HepG2 (cell line): Measurements from ENCODE around the gene TTYH2. TPM values are rescaled to one million over a fixed set of nuclear protein-coding genes. Genes with fewer than 3 reads are reported as not detected.

ENCODE experiments used
- ATAC-seq: fragments of 200-7000 bp; cut with Tn5 transposase; 3 replicates; pipeline ENCODE4 v1.9.1; 2020; ENCODE audit warnings: mild to moderate bottlenecking, moderate library complexity
- BruUV-seq: library from RNA; stranded (reverse); fragments of 400-500 nt; replicated peaks from 2 replicates; lab custom pipeline; 2021; lab: Mats Ljungman, UMichigan
- CTCF ChIA-PET: fragments of 300-600 bp; formaldehyde crosslinking; extraction: SDS; loops from one replicate; lab custom pipeline; 2021; ENCODE audit warnings: low total read pairs, inconsistent platforms, low intra/inter-chr PET ratio; lab: Yijun Ruan, JAX
- POLR2A ChIA-PET: fragments of 350-600 bp; sonication (Branson Sonifier 250); formaldehyde crosslinking; loops from one replicate; lab custom pipeline; 2020; ENCODE audit warnings: antibody characterized with exemption, inconsistent platforms; lab: Yijun Ruan, JAX
- DNase-seq: peaks from one replicate; pipeline ENCODE4 v3.0.0-alpha.2; 2015; ENCODE audit warnings: low spot score
- FAIRE-seq: peaks from 3 replicates; lab custom pipeline; 2011; peaks lifted over from hg19 to GRCh38; lab: Jason Lieb, UNC
- H2AFZ ChIP-seq: one replicate; pipeline ENCODE4 v1.6.1; 2011; ENCODE audit warnings: low read length, inconsistent platforms
- H3K27ac ChIP-seq: fragments of 300-600 bp; 3 replicates; pipeline ENCODE4 v1.8.0; 2011; ENCODE audit warnings: mixed run types, mild to moderate bottlenecking, mixed read lengths, low read length, inconsistent platforms; ENCODE audit not compliant: insufficient read depth; ENCODE audit errors: extremely low read length
- H3K27me3 ChIP-seq, 2 experiments: fragments of 200-600 bp in 1 of 2; 2 replicates in 1 of 2; 3 replicates in 1 of 2; pipeline versions ENCODE4 v1.6.0 to v1.8.0; 2011; ENCODE audit warnings: low read length in 2 of 2, mild to moderate bottlenecking in 2 of 2, moderate library complexity in 2 of 2, inconsistent platforms in 1 of 2; ENCODE audit not compliant: insufficient read depth in 2 of 2, control insufficient read depth in 1 of 2
- H3K36me3 ChIP-seq, 2 experiments: fragments of 200-600 bp in 1 of 2; replicated peaks in 1 of 2; 2 replicates in 1 of 2; 3 replicates in 1 of 2; pipeline versions ENCODE4 v1.5.1 to v1.8.0; 2011; ENCODE audit warnings: low read length in 2 of 2, inconsistent platforms in 1 of 2; ENCODE audit not compliant: insufficient read depth in 2 of 2, control insufficient read depth in 1 of 2
- H3K4me1 ChIP-seq: 2 replicates; pipeline ENCODE4 v1.5.1; 2012; ENCODE audit warnings: low read length, inconsistent platforms; ENCODE audit not compliant: insufficient read depth
- H3K4me2 ChIP-seq: 2 replicates; pipeline ENCODE4 v1.6.0; 2011; ENCODE audit warnings: low read depth, low read length, inconsistent platforms
- H3K4me3 ChIP-seq, 3 experiments: fragments of 200-600 bp in 1 of 3; sonication (generic), shearing (Covaris generic) in 1 of 3; replicated peaks in 1 of 3; 2 replicates each; pipeline ENCODE4 v1.5.1; 2011 to 2016; ENCODE audit warnings: low read length in 3 of 3, inconsistent platforms in 2 of 3, low read depth in 2 of 3, mild to moderate bottlenecking in 2 of 3, control low read depth in 1 of 3, mixed read lengths in 1 of 3; ENCODE audit not compliant: insufficient read depth in 1 of 3
- H3K79me2 ChIP-seq: one replicate; pipeline ENCODE4 v1.6.1; 2011; ENCODE audit warnings: low read length, inconsistent platforms; ENCODE audit not compliant: insufficient read depth
- H3K9ac ChIP-seq: 2 replicates; pipeline ENCODE4 v1.6.0; 2011; ENCODE audit warnings: mild to moderate bottlenecking, low read depth, low read length, inconsistent platforms; ENCODE audit not compliant: insufficient read depth
- H3K9me3 ChIP-seq: 2 replicates; pipeline ENCODE4 v1.5.1; 2012; ENCODE audit warnings: mild to moderate bottlenecking, low read length
- H4K20me1 ChIP-seq: 2 replicates; pipeline ENCODE4 v1.6.0; 2011; ENCODE audit warnings: inconsistent platforms, mild to moderate bottlenecking, low read length, moderate library complexity; ENCODE audit not compliant: insufficient read depth
- KLF13 ChIP-seq: sonication (generic); formaldehyde crosslinking; IDR thresholded peaks from 2 replicates; pipeline ENCODE4 v1.4.0; 2020; ENCODE audit warnings: mild to moderate bottlenecking, missing genetic modification reagents
- PAF1 ChIP-seq: IDR thresholded peaks from 2 replicates; pipeline ENCODE4 v1.6.1; 2016; ENCODE audit warnings: missing genetic modification reagents, missing compliant biosample characterization
- ZNF484 ChIP-seq: sonication (generic); formaldehyde crosslinking; IDR thresholded peaks from 2 replicates; pipeline ENCODE4 v1.5.1; 2020; ENCODE audit warnings: mild to moderate bottlenecking, low read depth, missing genetic modification reagents, borderline replicate concordance
- ZNF670 ChIP-seq: sonication (generic); formaldehyde crosslinking; IDR thresholded peaks from 2 replicates; pipeline ENCODE4 v1.8.0; 2022; ENCODE audit warnings: mild to moderate bottlenecking, missing genetic modification reagents, borderline replicate concordance
- ZSCAN12 ChIP-seq: sonication (generic); formaldehyde crosslinking; IDR thresholded peaks from 2 replicates; pipeline ENCODE4 v1.9.0; 2021; ENCODE audit warnings: mild to moderate bottlenecking, missing genetic modification reagents
- WGBS: methylation state at CpG from one replicate; pipeline ENCODE4 v1.1.6; 2017; ENCODE audit warnings: low lambda C conversion rate; 5-methylcytosine and 5-hydroxymethylcytosine counted together
- in situ Hi-C: cut with HindIII; loops from 2 replicates; pipeline ENCODE4 v1.10.0; 2017; ENCODE audit warnings: low pct_unique_long_range_greater_than_20kb; ENCODE audit not compliant: extremely low pct_ligation_motif_present
- intact Hi-C: fragments of 100-400 bp; cut with micrococcal nuclease; formaldehyde crosslinking; loops from one replicate; pipeline ENCODE4 v1.10.0; 2022; ENCODE audit not compliant: unreplicated experiment
- polyA plus RNA-seq, 8 experiments: library from polyadenylated mRNA; depleted of rRNA in 3 of 8; stranded (reverse) in 7 of 8; unstranded in 1 of 8; fragments of >200 nt; fragmentation: Illumina TruSeq in 4 of 8; extraction: Trizol in 4 of 8; gene quantifications; 2 replicates each; pipeline versions ENCODE4 v1.2.1 to v1.2.3, GENCODE V29; 2011 to 2016; ENCODE audit warnings: low read depth in 4 of 8, missing spikeins in 1 of 8, mixed read lengths in 1 of 8; ENCODE audit not compliant: insufficient read depth in 1 of 8
- total RNA-seq, 5 experiments: library from RNA; depleted of rRNA; stranded (reverse); fragments of >200 nt; fragmentation: Illumina TruSeq; extraction: Trizol; gene quantifications; 2 replicates each; pipeline ENCODE4 v1.2.3, GENCODE V29; 2016; ENCODE audit warnings: low read depth in 1 of 5
- TF ChIP-seq, protein P1 (sequence below), 2 experiments: fragments of 450-650 bp in 1 of 2; sonication (generic) in 1 of 2; formaldehyde crosslinking; IDR thresholded peaks; 2 replicates each; pipeline versions ENCODE4 v1.5.0 to v1.8.0; 2020 to 2022; ENCODE audit warnings: mild to moderate bottlenecking in 1 of 2, missing genetic modification reagents in 1 of 2
- TF ChIP-seq, protein P2 (sequence below): sonication (generic); formaldehyde crosslinking; IDR thresholded peaks from 2 replicates; pipeline ENCODE4 v1.4.0; 2020; ENCODE audit warnings: missing genetic modification reagents, borderline replicate concordance

Gene TTYH2
- total and polyA plus RNA-seq, 2 of the 13 experiments (the other 11 are each of a cell fraction or from before 2014, with no cell fraction given): 0.77 to 0.96 TPM

DNA sequence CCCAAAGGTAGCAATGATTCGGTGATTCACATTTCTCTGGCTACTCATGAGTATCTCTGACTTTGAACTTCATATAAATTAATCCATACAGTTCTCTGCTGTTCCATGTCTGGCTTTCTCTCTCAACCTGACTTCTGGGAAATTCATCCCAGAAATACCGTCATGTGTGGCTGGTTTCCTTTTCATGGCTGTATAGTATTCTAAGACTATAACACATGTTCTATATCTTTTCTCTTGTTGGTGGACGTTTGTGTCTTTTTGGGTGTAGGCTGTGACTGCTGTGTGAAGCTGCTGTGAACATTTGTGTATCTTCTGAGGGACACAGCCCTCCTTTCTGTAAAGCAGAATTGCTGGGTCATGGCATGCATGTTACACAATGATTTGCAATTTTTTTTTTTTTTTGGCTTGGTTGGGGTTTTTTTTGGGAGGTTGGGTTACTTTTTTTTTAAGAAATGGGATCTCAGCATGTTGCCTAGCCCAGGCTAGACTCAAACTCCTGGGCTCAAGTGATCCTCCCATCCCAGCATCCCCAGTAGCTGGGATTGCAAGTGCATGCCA is 6.3 kb downstream of the TTYH2 start:
- DNase-seq (no peak), FAIRE-seq (no peak), ATAC-seq (no peak)
- Histone ChIP-seq H4K20me1 (no peaks in the 10 kb centered on the region; the same call in 1 of the 2 replicates), H3K4me3 (no peak overlapping the region), H3K9ac (no peak overlapping the region), H3K27ac (no peak overlapping the region), H3K4me1 (peaks cover 8% of the 10 kb centered on the region), H2AFZ (no peak overlapping the region), H3K79me2 (no peaks in the 10 kb centered on the region), H3K27me3 (no peaks in the 10 kb centered on the region; a peak in 1 of 5 replicates), H3K4me2 (no peak overlapping the region), H3K9me3 (no peaks in the 10 kb centered on the region), H3K36me3 (no peaks in the 10 kb centered on the region)
- ChIA-PET POLR2A (no interaction called here), CTCF (no interaction called here)
- 36% methylated on average over 3 of the region's 3 CpGs for WGBS
- in situ Hi-C loops (no loop called here), intact Hi-C loops (no loop called here)
- BruUV-seq: no TSS peak
- TF ChIP-seq, protein P1, sequence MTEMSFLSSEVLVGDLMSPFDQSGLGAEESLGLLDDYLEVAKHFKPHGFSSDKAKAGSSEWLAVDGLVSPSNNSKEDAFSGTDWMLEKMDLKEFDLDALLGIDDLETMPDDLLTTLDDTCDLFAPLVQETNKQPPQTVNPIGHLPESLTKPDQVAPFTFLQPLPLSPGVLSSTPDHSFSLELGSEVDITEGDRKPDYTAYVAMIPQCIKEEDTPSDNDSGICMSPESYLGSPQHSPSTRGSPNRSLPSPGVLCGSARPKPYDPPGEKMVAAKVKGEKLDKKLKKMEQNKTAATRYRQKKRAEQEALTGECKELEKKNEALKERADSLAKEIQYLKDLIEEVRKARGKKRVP (CRISPR knock-in tag; IDR thresholded peaks at IDR 0.05): no peak
- TF ChIP-seq, protein P2, sequence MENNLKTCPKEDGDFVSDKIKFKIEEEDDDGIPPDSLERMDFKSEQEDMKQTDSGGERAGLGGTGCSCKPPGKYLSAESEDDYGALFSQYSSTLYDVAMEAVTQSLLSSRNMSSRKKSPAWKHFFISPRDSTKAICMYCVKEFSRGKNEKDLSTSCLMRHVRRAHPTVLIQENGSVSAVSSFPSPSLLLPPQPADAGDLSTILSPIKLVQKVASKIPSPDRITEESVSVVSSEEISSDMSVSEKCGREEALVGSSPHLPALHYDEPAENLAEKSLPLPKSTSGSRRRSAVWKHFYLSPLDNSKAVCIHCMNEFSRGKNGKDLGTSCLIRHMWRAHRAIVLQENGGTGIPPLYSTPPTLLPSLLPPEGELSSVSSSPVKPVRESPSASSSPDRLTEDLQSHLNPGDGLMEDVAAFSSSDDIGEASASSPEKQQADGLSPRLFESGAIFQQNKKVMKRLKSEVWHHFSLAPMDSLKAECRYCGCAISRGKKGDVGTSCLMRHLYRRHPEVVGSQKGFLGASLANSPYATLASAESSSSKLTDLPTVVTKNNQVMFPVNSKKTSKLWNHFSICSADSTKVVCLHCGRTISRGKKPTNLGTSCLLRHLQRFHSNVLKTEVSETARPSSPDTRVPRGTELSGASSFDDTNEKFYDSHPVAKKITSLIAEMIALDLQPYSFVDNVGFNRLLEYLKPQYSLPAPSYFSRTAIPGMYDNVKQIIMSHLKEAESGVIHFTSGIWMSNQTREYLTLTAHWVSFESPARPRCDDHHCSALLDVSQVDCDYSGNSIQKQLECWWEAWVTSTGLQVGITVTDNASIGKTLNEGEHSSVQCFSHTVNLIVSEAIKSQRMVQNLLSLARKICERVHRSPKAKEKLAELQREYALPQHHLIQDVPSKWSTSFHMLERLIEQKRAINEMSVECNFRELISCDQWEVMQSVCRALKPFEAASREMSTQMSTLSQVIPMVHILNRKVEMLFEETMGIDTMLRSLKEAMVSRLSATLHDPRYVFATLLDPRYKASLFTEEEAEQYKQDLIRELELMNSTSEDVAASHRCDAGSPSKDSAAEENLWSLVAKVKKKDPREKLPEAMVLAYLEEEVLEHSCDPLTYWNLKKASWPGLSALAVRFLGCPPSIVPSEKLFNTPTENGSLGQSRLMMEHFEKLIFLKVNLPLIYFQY (CRISPR knock-in tag): no peak
- TF ChIP-seq ZSCAN12 (CRISPR knock-in tag) (no peak), KLF13 (CRISPR knock-in tag) (no peak), PAF1 (no peak), ZNF670 (no peak), ZNF484 (CRISPR knock-in tag) (no peak)
